Esophagus muscularis mucosa (tissue), 4 donors: ENCODE results near the gene SCARF2. TPM values are rescaled to one million over a fixed set of nuclear protein-coding genes. Genes with fewer than 3 reads are reported as not detected.

Experiments
- DNase-seq: peaks from one replicate; pipeline ENCODE4 v3.0.0-alpha.2; 2017; ENCODE audit errors: extremely low spot score
- H3K27ac ChIP-seq, 4 donors: fragments of 200-600 bp; sonication (generic); replicated peaks in 1 of 4; 1 replicate in 3 of 4; 2 replicates in 1 of 4; pipeline ENCODE4 v1.5.1; 2016 to 2019; ENCODE audit warnings: mild to moderate bottlenecking in 1 of 4
- H3K27me3 ChIP-seq, 4 donors: fragments of 200-600 bp; sonication (generic); one replicate each; pipeline versions ENCODE4 v1.5.1 to v1.6.0; 2016 to 2019
- H3K36me3 ChIP-seq, 4 donors: fragments of 200-600 bp; sonication (generic); one replicate each; pipeline ENCODE4 v1.5.1; 2016 to 2019
- H3K4me1 ChIP-seq, 4 donors: fragments of 200-600 bp; sonication (generic); one replicate each; pipeline ENCODE4 v1.5.1; 2016 to 2019
- H3K4me3 ChIP-seq, 4 donors: fragments of 200-600 bp; sonication (generic); 1 replicate in 2 of 4; 2 replicates in 2 of 4; pipeline ENCODE4 v1.5.1; 2016 to 2019; ENCODE audit warnings: mild to moderate bottlenecking in 4 of 4, moderate library complexity in 1 of 4
- H3K9me3 ChIP-seq, 4 donors: fragments of 200-600 bp; sonication (generic); 1 replicate in 3 of 4; 2 replicates in 1 of 4; pipeline ENCODE4 v1.5.1; 2016 to 2019
- EP300 ChIP-seq: sonication (generic); formaldehyde crosslinking; IDR thresholded peaks from one replicate; pipeline ENCODE4 v1.6.1; 2017; ENCODE audit warnings: antibody characterized with exemption
- POLR2A ChIP-seq: fragments of 450-650 bp; IDR thresholded peaks from one replicate; pipeline ENCODE4 v1.6.1; 2017; ENCODE audit warnings: antibody characterized with exemption, moderate library complexity, mild to moderate bottlenecking, low read depth
- POLR2AphosphoS5 ChIP-seq, 2 donors: sonication (generic); formaldehyde crosslinking; IDR thresholded peaks; one replicate each; pipeline ENCODE4 v1.6.1; 2017; ENCODE audit warnings: antibody characterized with exemption in 2 of 2
- WGBS: methylation state at CpG from one replicate; pipeline ENCODE4 v1.1.5; 2018; 5-methylcytosine and 5-hydroxymethylcytosine counted together
- intact Hi-C: fragments of 100-400 bp; cut with DNase I; formaldehyde crosslinking; loops from one replicate; pipeline ENCODE4 v1.15.1; 2023
- total RNA-seq, 4 donors: library from RNA; depleted of rRNA; stranded (reverse); fragments of >200 nt; gene quantifications; one replicate each; pipeline versions ENCODE4 v1.1.0 to v1.2.1, GENCODE V29; 2016
- TF ChIP-seq, protein P1 (sequence below), 3 experiments: fragments of 200-600 bp in 2 of 3; fragments of 450-650 bp in 1 of 3; sonication (generic) in 2 of 3; IDR thresholded peaks; one replicate each; pipeline ENCODE4 v1.5.1; 2017 to 2019; ENCODE audit warnings: antibody characterized with exemption in 3 of 3, mild to moderate bottlenecking in 2 of 3, moderate library complexity in 1 of 3

Gene SCARF2
- total RNA-seq, 4 donors from 2014 or later: 14.5 to 31.6 (median 22.2) TPM

DNA sequence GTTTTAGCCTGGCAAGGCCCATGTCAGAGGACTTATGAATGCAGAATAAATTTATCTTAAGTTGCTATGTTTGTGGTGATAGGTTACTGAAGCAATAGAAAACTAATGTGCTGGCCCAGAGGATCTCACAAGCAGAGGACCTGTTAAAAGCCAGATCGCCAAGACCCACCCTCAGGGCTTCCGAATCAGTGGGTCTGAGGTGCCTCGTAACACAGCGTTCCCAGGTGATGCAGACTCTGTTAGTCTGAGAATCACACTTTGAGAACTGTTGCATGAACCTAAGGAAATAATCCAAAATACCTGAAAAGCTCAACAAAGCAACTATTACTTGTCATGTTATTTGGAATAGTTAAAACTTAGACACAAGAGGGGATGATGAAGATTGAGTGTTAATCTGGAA lies 6.7 kb upstream of the SCARF2 start:
- no peaks in the 10 kb centered on the region for H3K27me3 ChIP-seq
- DNase-seq: no peak
- no peak for TF ChIP-seq POLR2AphosphoS5 (IDR thresholded peaks at IDR 0.05)
- no peak for TF ChIP-seq POLR2A
- no peak for TF ChIP-seq EP300
- TF ChIP-seq, protein P1, sequence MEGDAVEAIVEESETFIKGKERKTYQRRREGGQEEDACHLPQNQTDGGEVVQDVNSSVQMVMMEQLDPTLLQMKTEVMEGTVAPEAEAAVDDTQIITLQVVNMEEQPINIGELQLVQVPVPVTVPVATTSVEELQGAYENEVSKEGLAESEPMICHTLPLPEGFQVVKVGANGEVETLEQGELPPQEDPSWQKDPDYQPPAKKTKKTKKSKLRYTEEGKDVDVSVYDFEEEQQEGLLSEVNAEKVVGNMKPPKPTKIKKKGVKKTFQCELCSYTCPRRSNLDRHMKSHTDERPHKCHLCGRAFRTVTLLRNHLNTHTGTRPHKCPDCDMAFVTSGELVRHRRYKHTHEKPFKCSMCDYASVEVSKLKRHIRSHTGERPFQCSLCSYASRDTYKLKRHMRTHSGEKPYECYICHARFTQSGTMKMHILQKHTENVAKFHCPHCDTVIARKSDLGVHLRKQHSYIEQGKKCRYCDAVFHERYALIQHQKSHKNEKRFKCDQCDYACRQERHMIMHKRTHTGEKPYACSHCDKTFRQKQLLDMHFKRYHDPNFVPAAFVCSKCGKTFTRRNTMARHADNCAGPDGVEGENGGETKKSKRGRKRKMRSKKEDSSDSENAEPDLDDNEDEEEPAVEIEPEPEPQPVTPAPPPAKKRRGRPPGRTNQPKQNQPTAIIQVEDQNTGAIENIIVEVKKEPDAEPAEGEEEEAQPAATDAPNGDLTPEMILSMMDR (IDR thresholded peaks at IDR 0.05): no peak
- H3K27ac ChIP-seq: no peak overlapping the region
- H3K4me3 ChIP-seq: no peak overlapping the region
- WGBS: 91% methylated on average over 4 of the region's 4 CpGs
- intact Hi-C loops: no loop called here
- no peaks in the 10 kb centered on the region for H3K9me3 ChIP-seq
- peaks cover 0 to 6% (median 2%) of the 10 kb centered on the region in 4 donors for H3K4me1 ChIP-seq
- peaks cover 28 to 55% (median 47%) of the 10 kb centered on the region in 4 donors for H3K36me3 ChIP-seq

DNA sequence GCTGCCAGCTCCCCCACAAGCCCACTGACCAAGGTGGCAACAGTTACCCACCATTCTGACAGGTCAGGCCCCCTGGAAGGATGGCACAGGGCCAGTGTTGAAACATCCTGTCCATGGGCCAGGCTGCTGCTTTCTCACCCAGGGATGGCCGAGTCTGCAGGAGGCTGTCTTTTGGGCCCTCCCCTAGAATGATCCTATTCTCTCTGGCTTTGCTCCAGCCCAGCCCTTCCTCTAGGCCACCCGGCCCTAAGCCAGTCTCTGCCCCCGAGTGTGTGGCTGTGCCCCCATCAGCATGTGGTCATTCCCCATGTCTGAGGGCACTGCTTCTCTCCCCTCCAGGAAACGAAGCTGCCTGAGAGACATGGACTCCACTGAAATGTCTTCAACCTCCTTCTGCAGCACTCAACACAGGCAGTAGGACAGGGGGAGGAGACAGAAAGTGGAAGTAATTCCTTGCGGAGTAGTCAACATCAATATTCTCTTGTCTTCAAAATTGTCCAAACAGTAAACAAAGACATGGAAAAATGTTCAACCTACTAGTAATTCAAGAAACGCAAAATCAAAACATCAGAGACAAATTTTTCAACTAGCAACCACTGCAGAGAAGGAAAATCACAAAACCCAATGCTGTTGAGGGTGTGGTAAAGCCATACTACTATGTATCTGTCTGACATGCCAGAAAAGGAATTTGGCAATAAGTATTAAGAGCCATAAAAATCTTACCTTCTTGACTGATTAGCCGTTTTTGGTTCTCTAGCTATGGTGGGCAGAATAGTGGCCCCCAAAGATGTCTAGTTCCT lies 5.1 kb upstream of the SCARF2 start:
- Histone ChIP-seq H3K9me3 (no peaks in the 10 kb centered on the region), H3K4me3 (no peak overlapping the region), H3K27ac (no peak overlapping the region), H3K27me3 (no peaks in the 10 kb centered on the region), H3K36me3 (peaks cover 28 to 55% (median 47%) of the 10 kb centered on the region in 4 donors), H3K4me1 (peaks cover 8 to 22% (median 17%) of the 10 kb centered on the region in 4 donors)
- WGBS: 70% methylated on average over 6 of the region's 7 CpGs
- intact Hi-C loops: no loop called here
- TF ChIP-seq POLR2AphosphoS5 (IDR thresholded peaks at IDR 0.05) (no peak), EP300 (no peak), POLR2A (no peak)
- TF ChIP-seq, protein P1 (IDR thresholded peaks at IDR 0.05): no peak
- DNase-seq: no peak

DNA sequence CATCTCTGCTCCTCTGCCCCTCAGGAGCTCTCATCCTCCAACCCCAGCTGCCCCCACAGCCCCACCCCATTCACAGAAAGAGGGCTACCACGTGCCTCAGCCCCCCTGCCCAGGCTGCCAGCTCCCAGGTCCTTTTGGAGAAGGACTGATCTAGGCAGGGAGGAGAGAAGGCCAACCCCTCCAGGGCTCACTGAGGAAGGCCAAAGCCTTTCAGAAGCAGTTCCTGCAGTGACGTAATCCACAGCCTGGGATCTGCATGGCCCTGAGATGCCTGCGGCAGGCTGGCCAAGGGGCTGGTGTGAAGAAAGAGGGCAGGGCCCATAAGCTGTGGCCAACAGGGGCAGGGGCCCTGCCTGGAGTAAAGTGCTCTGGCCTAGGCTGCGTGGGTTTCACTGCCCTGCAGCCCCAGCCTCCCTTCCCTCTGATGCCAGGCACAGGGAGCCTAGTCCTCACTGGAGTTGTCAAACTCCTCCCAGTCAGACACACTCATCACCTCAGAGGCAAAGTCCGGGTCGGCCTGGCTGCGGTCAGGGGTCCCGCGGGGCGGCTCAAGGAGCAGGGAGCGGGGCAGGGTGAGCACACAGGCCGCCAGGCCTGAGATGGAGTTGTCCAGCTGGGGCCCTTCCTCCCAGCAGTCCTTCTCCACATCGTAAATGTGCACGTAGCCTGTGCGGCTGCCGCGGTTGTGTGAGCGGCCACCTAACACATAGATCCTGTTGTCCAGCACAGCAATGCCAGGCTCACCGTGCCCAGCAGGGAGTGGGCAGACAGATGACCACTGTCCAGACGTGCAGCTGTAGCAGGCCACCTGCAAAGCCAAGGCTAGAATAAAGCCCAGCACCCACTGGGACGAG lies 4.2 kb upstream of the SCARF2 start:
- WGBS: 78% methylated on average over 11 of the region's 21 CpGs
- Histone ChIP-seq H3K9me3 (no peaks in the 10 kb centered on the region), H3K4me3 (no peak overlapping the region), H3K27ac (peak overlapping the region in 2 of 4 donors; percentile 1 to 18), H3K36me3 (peaks cover 28 to 55% (median 47%) of the 10 kb centered on the region in 4 donors), H3K27me3 (peaks cover 0 to 4% (median 0%) of the 10 kb centered on the region in 4 donors), H3K4me1 (peaks cover 12 to 28% (median 24%) of the 10 kb centered on the region in 4 donors)
- TF ChIP-seq, protein P1 (IDR thresholded peaks at IDR 0.05): no peak
- no peak for TF ChIP-seq POLR2AphosphoS5 (IDR thresholded peaks at IDR 0.05)
- no peak for TF ChIP-seq EP300
- no peak for TF ChIP-seq POLR2A
- intact Hi-C loops: no loop called here
- DNase-seq: no peak

DNA sequence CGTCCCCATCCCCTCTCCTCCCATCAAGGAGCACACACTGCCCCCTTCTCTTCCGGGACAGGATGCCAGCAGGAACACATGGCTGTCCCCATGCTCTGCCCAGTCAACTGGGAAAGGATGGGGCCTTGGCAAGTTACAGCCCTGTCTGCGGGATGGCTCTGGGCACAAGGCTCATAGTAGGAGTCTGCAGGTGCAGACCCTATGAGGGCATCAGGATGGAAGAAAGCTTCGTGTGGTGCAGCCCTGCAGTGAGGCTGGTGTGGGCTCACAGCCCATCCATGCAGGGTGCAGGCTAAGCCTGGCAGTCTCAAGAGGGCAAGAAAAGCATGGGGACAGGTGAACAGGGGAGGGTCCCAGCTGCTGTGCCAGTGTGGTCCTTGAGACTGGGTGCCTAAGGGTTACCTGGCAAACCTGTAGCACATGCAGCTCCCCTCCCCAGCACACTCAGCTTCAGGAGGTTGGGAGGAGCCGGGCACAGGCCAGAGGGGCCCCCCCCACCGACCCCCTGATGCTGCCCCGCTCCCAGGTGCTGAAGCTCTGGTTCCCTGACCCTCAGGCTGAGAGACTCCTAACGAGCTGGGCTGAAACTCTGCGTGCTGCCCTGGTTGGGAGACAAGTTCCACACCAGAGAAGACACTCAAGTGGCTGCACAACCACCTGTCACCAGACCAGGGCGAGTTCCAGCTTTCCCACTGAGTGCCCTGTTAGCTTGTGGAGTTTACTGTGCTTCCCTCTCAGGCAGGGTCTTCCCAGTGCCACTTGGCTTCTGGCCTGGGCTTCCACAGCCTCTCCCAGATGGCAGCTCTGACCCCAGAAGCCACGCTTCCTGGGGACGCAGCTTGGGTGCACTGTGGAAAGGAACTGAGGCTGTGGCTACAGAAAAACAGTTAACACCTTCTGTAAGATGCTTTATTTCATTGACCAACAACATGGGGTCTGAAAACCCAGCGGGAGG lies 3.3 kb upstream of the SCARF2 start:
- WGBS: 66% methylated on average over 13 of the region's 13 CpGs
- no peak for DNase-seq
- H3K4me3 ChIP-seq: no peak overlapping the region
- H3K9me3 ChIP-seq: no peaks in the 10 kb centered on the region
- peak overlapping the region in 1 of 4 donors; percentile 18 for H3K27ac ChIP-seq
- H3K4me1 ChIP-seq: peaks cover 21 to 38% (median 33%) of the 10 kb centered on the region in 4 donors
- H3K27me3 ChIP-seq: peaks cover 0 to 14% (median 0%) of the 10 kb centered on the region in 4 donors
- intact Hi-C loops: no loop called here
- peaks cover 23 to 49% (median 41%) of the 10 kb centered on the region in 4 donors for H3K36me3 ChIP-seq
- TF ChIP-seq EP300 (no peak), POLR2AphosphoS5 (IDR thresholded peaks at IDR 0.05) (no peak), POLR2A (no peak)
- TF ChIP-seq, protein P1 (IDR thresholded peaks at IDR 0.05): no peak
